ENCODE measurements around the gene CARMIL3.

DNA sequence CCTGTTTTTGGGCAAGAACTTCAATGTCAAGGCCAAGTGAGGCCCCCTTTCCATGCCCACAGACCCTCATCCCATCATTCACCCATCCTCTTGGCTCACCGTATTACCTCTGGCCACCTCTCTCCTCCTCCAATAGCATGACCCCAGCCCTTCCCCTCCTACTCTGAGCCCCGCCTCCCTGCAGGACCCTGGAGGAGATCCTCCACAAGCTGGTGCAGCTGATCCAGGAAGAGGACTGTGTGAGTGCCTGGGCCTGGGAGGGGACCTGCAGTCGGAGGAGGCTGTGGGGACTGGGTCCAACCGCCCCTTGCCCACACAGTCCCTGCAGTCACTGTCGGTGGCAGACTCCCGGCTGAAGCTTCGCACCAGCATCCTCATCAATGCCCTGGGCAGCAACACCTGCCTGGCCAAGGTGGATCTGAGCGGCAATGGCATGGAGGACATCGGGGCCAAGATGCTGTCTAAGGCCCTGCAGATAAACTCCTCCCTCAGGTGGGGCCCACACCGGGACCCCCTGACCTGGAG is 7.2 kb downstream of the CARMIL3 start:
- TF ChIP-seq, protein P1, sequence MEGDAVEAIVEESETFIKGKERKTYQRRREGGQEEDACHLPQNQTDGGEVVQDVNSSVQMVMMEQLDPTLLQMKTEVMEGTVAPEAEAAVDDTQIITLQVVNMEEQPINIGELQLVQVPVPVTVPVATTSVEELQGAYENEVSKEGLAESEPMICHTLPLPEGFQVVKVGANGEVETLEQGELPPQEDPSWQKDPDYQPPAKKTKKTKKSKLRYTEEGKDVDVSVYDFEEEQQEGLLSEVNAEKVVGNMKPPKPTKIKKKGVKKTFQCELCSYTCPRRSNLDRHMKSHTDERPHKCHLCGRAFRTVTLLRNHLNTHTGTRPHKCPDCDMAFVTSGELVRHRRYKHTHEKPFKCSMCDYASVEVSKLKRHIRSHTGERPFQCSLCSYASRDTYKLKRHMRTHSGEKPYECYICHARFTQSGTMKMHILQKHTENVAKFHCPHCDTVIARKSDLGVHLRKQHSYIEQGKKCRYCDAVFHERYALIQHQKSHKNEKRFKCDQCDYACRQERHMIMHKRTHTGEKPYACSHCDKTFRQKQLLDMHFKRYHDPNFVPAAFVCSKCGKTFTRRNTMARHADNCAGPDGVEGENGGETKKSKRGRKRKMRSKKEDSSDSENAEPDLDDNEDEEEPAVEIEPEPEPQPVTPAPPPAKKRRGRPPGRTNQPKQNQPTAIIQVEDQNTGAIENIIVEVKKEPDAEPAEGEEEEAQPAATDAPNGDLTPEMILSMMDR (IDR thresholded peaks at IDR 0.05) = no peak
- TF ChIP-seq ZFX (IDR thresholded peaks at IDR 0.05; ENCODE audit: borderline replicate concordance) = no peak
